ENCODE data around the gene CTTN. TPM values are rescaled to one million over a fixed set of nuclear protein-coding genes. Genes with fewer than 3 reads are reported as not detected.

CTTN gene
- total and polyA plus RNA-seq, 2 of the 8 experiments (the other 6 are each of a cell fraction or from before 2014, with no cell fraction given): 84.6 to 216 TPM

- Histone ChIP-seq H4K5ac (ENCODE audit: insufficient read length, low read depth, low read length) (no peak overlapping the region), H3K23ac (ENCODE audit: insufficient read length) (no peak overlapping the region), H2BK20ac (ENCODE audit: low read length) (no peak overlapping the region), H2BK120ac (replicated peaks; ENCODE audit: low read depth, low read length) (no peak overlapping the region), H3K27ac (ENCODE audit: low read depth, low read length) (no peak overlapping the region), H4K91ac (replicated peaks; ENCODE audit: insufficient read length, low read length) (no peak overlapping the region), H2BK15ac (ENCODE audit: low read length) (no peak overlapping the region), H3K27me3 (replicated peaks in 1 of 4; ENCODE audit: control insufficient read depth in 3 of 4, extremely low read depth in 1 of 4, insufficient read depth in 3 of 4, low read length in 3 of 4) (no peaks in the 10 kb centered on the region), H3K4me3 (ENCODE audit: extremely low read depth in 1 of 4, insufficient read depth in 2 of 4, low read depth in 3 of 4, low read length in 4 of 4) (no peak overlapping the region), H3K4ac (replicated peaks; ENCODE audit: insufficient read length, low read depth, low read length) (no peak overlapping the region), H3K18ac (ENCODE audit: extremely low read depth, low read length) (no peak overlapping the region), H4K8ac (ENCODE audit: extremely low read depth, insufficient read depth, low read length) (no peak overlapping the region), H2AFZ (ENCODE audit: low read length) (no peak overlapping the region), H3K9me3 (ENCODE audit: insufficient read depth in 2 of 2, low read depth in 1 of 2, low read length in 1 of 2) (no peaks in the 10 kb centered on the region), H3K56ac (replicated peaks; ENCODE audit: insufficient read length, low read depth, low read length) (no peak overlapping the region), H3K23me2 (ENCODE audit: low read depth, low read length) (no peaks in the 10 kb centered on the region), H3K36me3 (ENCODE audit: control insufficient read depth in 2 of 4, insufficient read depth in 4 of 4, low read length in 3 of 4) (no peaks in the 10 kb centered on the region; a peak in 2 of 8 replicates), H3K4me2 (ENCODE audit: insufficient read depth in 1 of 2, low read depth in 2 of 2, low read length in 2 of 2) (no peak overlapping the region), H4K20me1 (replicated peaks in 1 of 2; ENCODE audit: control insufficient read depth in 1 of 2, insufficient read depth in 2 of 2, low read length in 2 of 2) (peaks cover 0 to 2% of the 10 kb centered on the region in 2 experiments), H2BK12ac (ENCODE audit: low read depth, low read length) (no peak overlapping the region), H2BK5ac (ENCODE audit: low read depth, low read length) (no peak overlapping the region), H3K14ac (ENCODE audit: insufficient read length) (no peak overlapping the region), H3K9ac (replicated peaks in 1 of 4; ENCODE audit: extremely low read depth in 1 of 4, low read depth in 3 of 4, low read length in 3 of 4) (no peak overlapping the region), H2AK5ac (ENCODE audit: low read depth, low read length) (no peak overlapping the region), H3K4me1 (replicated peaks in 1 of 4; ENCODE audit: control insufficient read depth in 3 of 4, insufficient read depth in 4 of 4, low read length in 3 of 4) (no peaks in the 10 kb centered on the region; a peak in 1 of 7 replicates), H3K79me2 (ENCODE audit: control insufficient read depth in 1 of 2, insufficient read depth in 2 of 2, low read length in 2 of 2) (no peaks in the 10 kb centered on the region), H3K79me1 (ENCODE audit: low read depth, low read length) (no peaks in the 10 kb centered on the region)
- DNase-seq (ENCODE audit: low read depth in 1 of 2, low spot score in 2 of 2): no peak
- CTCF ChIA-PET (ENCODE audit: partially characterized antibody): interaction anchor here (1.0 to 2.2 kb wide), 4 partner anchors 9 to 282 kb away, joined by 3 to 12 read pairs (median 6); no protein-coding TSS in a partner anchor
- WGBS, 2 experiments (ENCODE audit: extremely low coverage in 1 of 2, insufficient coverage in 1 of 2, insufficient read length in 1 of 2, insufficient replicate concordance in 2 of 2, low coverage in 1 of 2, low lambda C conversion rate in 2 of 2, missing lambda C conversion rate in 1 of 2): 96% methylated on average over 15 of the region's 18 CpGs; no CpG with 5 or more reads in 1 of the 2 experiments
- TF ChIP-seq POLR2AphosphoS5 (IDR thresholded peaks at IDR 0.05; ENCODE audit: low read depth, low read length) (0 out of 2 replicates have a peak, but pooled peaks have one; percentile 12), TCF12 (IDR thresholded peaks at IDR 0.05; ENCODE audit: low read depth, low read length) (no peak), POLR2A (IDR thresholded peaks at IDR 0.05; ENCODE audit: control extremely low read depth in 1 of 2, low read depth in 2 of 2, low read length in 2 of 2) (no peak)
- POLR2A ChIA-PET (ENCODE audit: partially characterized antibody): interaction anchor here (1.1 kb wide), 1 partner anchor 9 kb away, joined by 3 read pairs; no protein-coding TSS in a partner anchor
- FAIRE-seq: no peak
Measured at GRCh38 chr11:70473873-70474690, 75.8 kb downstream of the CTTN start.

Measured in H1 (cell line).